ENCODE measurements around the gene NRG4. TPM values are rescaled to one million over a fixed set of nuclear protein-coding genes. Genes with fewer than 3 reads are reported as not detected.
"Not testable (repeated sequence)": the region's sequence is repeated elsewhere in the genome, so short reads cannot be mapped to it uniquely, and the experiment has no call there.

The NRG4 gene
- polyA plus RNA-seq (ENCODE audit: insufficient read depth in 1 of 5, insufficient read length in 5 of 5, low replicate concordance in 1 of 5): 1 to 10 TPM; 2.2 to 3.9 (median 3.0) TPM
- long read RNA-seq, donor 1, partial matches to known transcripts: 22 of 22 reads
- long read RNA-seq, donor 1, other reads (novel, unspliced or antisense): 0 of 22 reads
- long read RNA-seq, donor 2: 0 reads
- long read RNA-seq, donor 3: 0 reads
- long read RNA-seq, donor 4: 0 reads
- long read RNA-seq, donor 5: 0 reads
- long read RNA-seq, donor 6: 0 reads
- long read RNA-seq, donor 7: 0 reads
- long read RNA-seq, donor 8: 0 reads

DNA sequence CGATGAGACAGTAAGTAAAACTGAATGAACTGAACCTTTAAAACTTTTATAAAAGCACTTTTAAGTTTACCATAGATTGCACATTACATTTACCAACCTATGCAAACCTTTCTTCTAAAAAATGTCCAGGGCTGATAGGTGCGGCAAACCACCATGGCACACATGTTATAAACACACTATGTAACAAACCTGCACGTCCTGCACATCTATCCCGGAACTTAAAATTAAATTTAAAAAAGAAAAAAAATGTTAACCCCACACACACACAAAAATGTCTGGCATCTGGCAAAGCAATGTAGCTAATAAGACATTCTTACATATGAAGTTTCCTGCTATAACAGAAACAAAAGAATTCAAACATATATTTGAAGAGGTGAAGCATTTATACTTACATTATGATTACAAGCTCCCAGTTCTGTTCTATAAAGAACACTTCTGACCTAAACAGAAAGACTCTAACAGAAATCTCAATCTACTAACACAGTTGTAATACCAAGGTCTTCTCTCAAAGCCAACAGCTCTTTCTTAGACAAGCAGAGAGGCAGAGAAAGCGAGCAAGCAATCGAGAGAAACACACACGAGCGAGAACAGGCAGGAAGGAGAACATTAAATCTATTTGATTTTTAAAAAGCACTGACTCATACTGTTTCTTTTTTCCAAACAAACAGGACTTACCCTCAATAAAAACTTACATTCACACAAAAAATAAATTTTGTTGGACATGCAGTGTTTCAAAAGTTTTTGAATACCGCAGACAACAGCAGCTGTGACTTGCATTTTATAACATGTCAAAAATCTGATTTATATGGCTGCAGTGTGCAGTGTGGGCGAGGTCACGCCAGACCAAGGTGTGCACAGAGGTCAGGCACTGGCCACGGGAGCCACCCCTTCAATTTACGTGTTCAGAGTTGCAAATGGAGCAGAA is at the start of gene NRG4:
NRG4 (minus strand) TSS at position 798 of the 925 bp plus-strand sequence. CDS start 1,194 bp downstream, outside the sequence.
- DNase-seq: no peak

- no peak for DNase-seq
Observed at GRCh38 chr15:76061700-76062099, 49.5 kb upstream of the NRG4 start.

GRCh38 chr15:76060118-76060989 is 48.1 kb upstream of the NRG4 start:
- no peak for DNase-seq

GRCh38 chr15:76059320-76060117 is 47.3 kb upstream of the NRG4 start, which contains the start of gene TMEM266:
Gene TMEM266 (plus strand): TSS chr15:76059985. CDS start chr15:76134264, 74,279 bp downstream.
- peak; percentile 40 to 46 for DNase-seq

DNA sequence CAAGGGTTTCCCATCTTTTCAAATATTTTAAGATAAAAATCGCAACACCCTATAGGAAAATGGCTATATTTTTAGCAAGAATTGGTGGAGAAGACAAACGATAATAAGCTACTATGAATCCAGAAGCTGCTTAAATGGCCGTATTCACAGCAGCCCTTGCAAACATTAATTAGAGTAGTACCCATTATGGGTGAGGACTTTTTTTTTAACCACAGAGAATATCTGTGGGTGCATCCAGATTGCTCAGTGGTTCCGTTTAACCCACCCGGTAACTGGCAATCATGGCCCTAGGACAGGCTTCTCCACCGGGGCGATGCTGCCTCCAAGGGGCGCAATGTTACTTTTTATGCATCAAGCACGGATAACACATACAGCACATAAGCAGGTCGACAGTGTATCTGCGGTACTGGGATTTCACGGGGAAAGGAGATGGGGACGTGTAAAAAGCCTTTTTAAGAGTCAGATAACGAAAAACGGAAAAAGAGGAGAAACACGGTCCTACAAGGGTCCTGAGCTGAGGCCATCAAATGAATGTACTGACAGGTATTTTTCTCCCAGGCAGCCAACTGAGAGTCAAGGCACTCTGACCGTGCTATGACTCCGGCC is 46.6 kb upstream of the NRG4 start:
- no peak for DNase-seq

DNA sequence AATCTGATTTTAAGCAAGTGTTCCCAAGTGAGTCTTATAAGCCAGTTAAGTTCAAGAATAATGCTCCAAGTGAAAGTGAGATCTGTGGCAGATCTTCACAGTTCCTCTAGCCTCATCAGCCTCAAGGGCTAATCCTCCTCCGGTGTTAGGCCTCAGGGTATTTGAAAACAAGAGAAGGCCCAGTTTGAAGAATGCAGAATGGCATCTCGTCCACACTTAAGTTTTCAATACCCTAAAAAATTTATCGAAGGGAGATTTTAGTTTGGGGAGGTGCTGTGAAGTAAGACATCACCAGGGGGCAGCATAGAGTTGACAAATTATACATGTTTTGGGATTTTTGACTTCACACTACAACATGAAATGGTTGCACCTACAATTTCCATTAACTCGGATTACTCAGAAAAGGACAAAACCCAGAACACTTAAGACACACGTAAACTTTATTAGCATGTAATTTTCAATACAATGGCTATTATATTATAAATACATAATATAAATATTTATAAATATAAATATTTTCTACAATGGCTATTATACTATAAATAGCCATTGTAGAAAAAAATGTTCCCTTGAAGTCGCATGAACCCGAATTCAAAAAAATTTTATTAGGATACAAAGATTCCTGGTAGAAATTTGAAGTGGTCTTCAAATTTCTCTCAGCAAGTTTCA is 45.2 kb upstream of the NRG4 start:
- DNase-seq: peak in 1 of 2 donors; percentile 38

DNA sequence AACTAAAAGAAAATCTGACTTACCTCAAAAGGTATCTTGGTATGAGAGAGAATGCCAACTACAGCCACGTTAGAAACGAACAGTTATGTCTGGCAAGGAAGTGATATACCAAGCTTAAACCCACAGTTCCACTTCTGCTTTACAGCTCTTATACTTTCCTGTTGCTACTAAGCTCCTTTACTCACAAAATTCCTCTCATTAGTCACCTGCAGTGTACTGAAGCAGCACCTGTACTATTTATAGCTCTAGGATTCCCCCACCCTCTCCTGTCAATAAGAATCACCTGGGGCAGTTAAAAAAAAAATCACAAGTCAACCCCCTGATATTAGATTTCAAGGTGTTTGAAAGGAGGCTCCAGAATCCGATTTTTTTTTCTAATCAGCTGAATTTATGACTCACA is 44.7 kb upstream of the NRG4 start:
- no peak for DNase-seq

DNA sequence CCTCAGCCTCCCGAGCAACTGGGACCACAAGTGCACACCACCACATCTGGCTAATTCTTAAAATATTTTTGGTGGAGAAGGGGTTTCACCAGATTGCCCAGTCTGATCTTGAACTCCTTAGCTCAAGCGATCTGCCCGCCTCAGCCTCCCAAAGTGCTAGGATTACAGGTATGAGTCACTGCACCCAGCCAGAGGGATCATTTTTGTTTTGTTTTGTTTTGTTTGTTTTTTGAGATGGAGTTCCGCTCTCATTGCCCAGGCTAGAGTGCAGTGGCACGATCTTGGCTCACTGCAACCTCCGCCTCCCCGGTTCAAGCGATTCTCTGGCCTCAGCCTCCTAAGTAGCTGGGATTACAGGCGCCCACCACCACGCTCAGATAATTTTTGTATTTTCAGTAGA is 42.0 kb upstream of the NRG4 start:
- DNase-seq: not testable (repeated sequence)

GRCh38 chr15:76038512-76038911 is 26.3 kb upstream of the NRG4 start:
- DNase-seq: no peak

- no peak for DNase-seq
Observed at GRCh38 chr15:76035593-76035992, 23.4 kb upstream of the NRG4 start.

- no peak for DNase-seq
Observed at GRCh38 chr15:76034111-76034510, 21.9 kb upstream of the NRG4 start.

DNA sequence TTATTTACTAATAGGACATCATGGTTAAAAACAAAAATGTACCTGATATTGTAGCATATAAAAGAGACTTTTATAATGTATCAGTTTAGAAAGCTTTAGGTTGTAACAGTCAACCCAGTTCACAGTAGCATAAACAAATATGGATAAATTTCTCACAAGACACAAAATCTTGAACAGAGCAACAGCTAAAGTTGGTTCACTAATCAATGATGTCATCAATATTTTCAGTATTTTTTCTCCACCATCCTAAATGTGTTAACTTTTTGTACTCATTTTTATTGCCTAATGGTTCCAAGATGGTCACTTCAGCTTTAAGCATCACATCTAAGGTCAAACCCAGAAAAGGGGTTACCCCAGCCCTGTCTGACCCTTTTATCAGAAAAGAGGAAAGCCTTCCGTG is 21.2 kb upstream of the NRG4 start:
- no peak for DNase-seq

- DNase-seq: no peak
Observed at GRCh38 chr15:76032046-76032445, 19.8 kb upstream of the NRG4 start.

GRCh38 chr15:76024021-76024768 is 12.0 kb upstream of the NRG4 start:
- no peak for DNase-seq

- DNase-seq: not testable (repeated sequence)
Observed at GRCh38 chr15:76013470-76013869, 1.2 kb upstream of the NRG4 start.

GRCh38 chr15:76010613-76011012 is 1.6 kb downstream of the NRG4 start:
- DNase-seq: no peak

GRCh38 chr15:76006136-76006778 is 6.0 kb downstream of the NRG4 start:
- no peak for DNase-seq

DNA sequence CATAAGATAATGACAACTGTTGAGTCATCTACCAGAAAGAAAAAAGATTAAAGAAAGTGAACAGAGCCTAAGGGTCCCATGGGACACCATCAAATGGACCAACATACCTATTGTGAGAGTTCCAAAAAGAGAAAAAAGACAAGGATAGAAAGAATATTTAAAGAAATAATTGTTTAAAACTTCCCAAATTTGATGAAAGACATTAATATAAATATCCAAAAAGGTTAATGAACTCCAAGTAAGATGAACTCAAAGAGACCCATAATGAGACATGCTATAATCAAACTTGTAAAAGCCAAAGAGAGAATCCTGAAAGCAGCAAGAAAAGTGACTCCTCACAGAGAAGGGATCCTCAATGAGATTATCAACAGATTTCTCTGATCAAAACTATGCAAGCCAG is 8.9 kb downstream of the NRG4 start:
- no peak for DNase-seq

DNA sequence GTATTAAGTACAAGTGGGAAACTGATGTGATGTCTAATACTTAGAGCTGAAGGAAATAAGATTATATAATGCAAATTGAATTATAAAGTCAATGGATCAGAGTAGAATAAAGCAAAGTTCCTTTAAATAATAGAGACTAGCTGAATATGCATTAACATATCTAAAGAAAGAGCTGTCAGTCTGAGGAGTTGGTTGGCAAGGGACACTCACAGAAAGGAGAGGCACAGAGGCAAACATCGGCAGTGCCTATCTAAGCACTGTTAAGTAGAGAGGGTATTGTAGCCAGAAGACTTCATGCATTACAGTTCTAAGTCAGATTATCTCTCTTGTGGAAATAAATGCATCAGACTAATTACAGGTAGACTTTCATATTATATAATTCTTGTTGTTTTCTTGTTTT is 16.6 kb downstream of the NRG4 start:
- no peak for DNase-seq

Measured in right lung (tissue), 10 donors.